HepG2 (cell line): ENCODE results near the gene HSD3B7. TPM values are rescaled to one million over a fixed set of nuclear protein-coding genes. Genes with fewer than 3 reads are reported as not detected.
A peak's percentile ranks its signal among the peaks of the same experiment; 100 is the strongest.

Experiments used
- PRDM15 ChIP-seq: sonication (generic); formaldehyde crosslinking; IDR thresholded peaks from 2 replicates; pipeline ENCODE4 v1.4.0; 2020; ENCODE audit warnings: missing genetic modification reagents
- REL ChIP-seq: sonication (generic); formaldehyde crosslinking; conservative IDR thresholded peaks from 2 replicates; pipeline ENCODE4 v1.8.0; 2022; ENCODE audit warnings: mild to moderate bottlenecking, missing genetic modification reagents, moderate library complexity
- SOX13 ChIP-seq, 3 experiments: fragments of 450-650 bp in 1 of 3; sonication (generic) in 1 of 3; formaldehyde crosslinking in 1 of 3; IDR thresholded peaks in 2 of 3; conservative IDR thresholded peaks in 1 of 3; 2 replicates each; pipeline versions ENCODE4 v1.5.0 to v1.6.1; 2016 to 2020; ENCODE audit warnings: antibody characterized with exemption in 1 of 3, mild to moderate bottlenecking in 1 of 3, missing compliant biosample characterization in 1 of 3, missing genetic modification reagents in 1 of 3, moderate library complexity in 1 of 3
- STAT6 ChIP-seq: sonication (generic); formaldehyde crosslinking; IDR thresholded peaks from 2 replicates; pipeline ENCODE4 v1.4.0; 2020; ENCODE audit warnings: missing genetic modification reagents, mild to moderate bottlenecking, borderline replicate concordance
- ZBTB42 ChIP-seq: sonication (generic); formaldehyde crosslinking; IDR thresholded peaks from 2 replicates; pipeline ENCODE4 v1.5.0; 2020; ENCODE audit warnings: mild to moderate bottlenecking, missing genetic modification reagents
- ZGPAT ChIP-seq: IDR thresholded peaks from 2 replicates; pipeline ENCODE4 v1.6.1; 2016; ENCODE audit warnings: mild to moderate bottlenecking
- ZNF441 ChIP-seq: sonication (generic); formaldehyde crosslinking; IDR thresholded peaks from 2 replicates; pipeline ENCODE4 v1.7.0; 2021; ENCODE audit warnings: missing genetic modification reagents, borderline replicate concordance
- ZNF547 ChIP-seq: sonication (generic); formaldehyde crosslinking; IDR thresholded peaks from 2 replicates; pipeline ENCODE4 v1.5.1; 2020; ENCODE audit warnings: mild to moderate bottlenecking, missing genetic modification reagents
- ZNF564 ChIP-seq: sonication (generic); formaldehyde crosslinking; IDR thresholded peaks from 2 replicates; pipeline ENCODE4 v1.8.1; 2023; ENCODE audit warnings: mild to moderate bottlenecking, missing genetic modification reagents
- ZNF580 ChIP-seq: IDR thresholded peaks from 2 replicates; pipeline ENCODE4 v1.6.1; 2016; ENCODE audit warnings: low read depth, borderline replicate concordance
- ZNF883 ChIP-seq: sonication (generic); formaldehyde crosslinking; IDR thresholded peaks from 2 replicates; pipeline ENCODE4 v1.5.1; 2020; ENCODE audit warnings: mild to moderate bottlenecking, missing genetic modification reagents; ENCODE audit errors: not compliant biosample characterization
- ZSCAN31 ChIP-seq: sonication (generic); formaldehyde crosslinking; IDR thresholded peaks from 2 replicates; pipeline ENCODE4 v1.5.0; 2020; ENCODE audit warnings: low read depth, mild to moderate bottlenecking, missing genetic modification reagents
- ZZZ3 ChIP-seq: sonication (generic); formaldehyde crosslinking; IDR thresholded peaks from 2 replicates; pipeline ENCODE4 v1.4.0; 2020; ENCODE audit warnings: missing genetic modification reagents, mild to moderate bottlenecking, borderline replicate concordance
- polyA plus RNA-seq, 8 experiments: library from polyadenylated mRNA; depleted of rRNA in 3 of 8; stranded (reverse) in 7 of 8; unstranded in 1 of 8; fragments of >200 nt; fragmentation: Illumina TruSeq in 4 of 8; extraction: Trizol in 4 of 8; gene quantifications; 2 replicates each; pipeline versions ENCODE4 v1.2.1 to v1.2.3, GENCODE V29; 2011 to 2016; ENCODE audit warnings: low read depth in 4 of 8, missing spikeins in 1 of 8, mixed read lengths in 1 of 8; ENCODE audit not compliant: insufficient read depth in 1 of 8
- total RNA-seq, 5 experiments: library from RNA; depleted of rRNA; stranded (reverse); fragments of >200 nt; fragmentation: Illumina TruSeq; extraction: Trizol; gene quantifications; 2 replicates each; pipeline ENCODE4 v1.2.3, GENCODE V29; 2016; ENCODE audit warnings: low read depth in 1 of 5
- TF ChIP-seq, protein P1 (sequence below): sonication (generic); formaldehyde crosslinking; IDR thresholded peaks from 2 replicates; pipeline ENCODE4 v1.5.0; 2020; ENCODE audit warnings: mild to moderate bottlenecking, low read depth, missing genetic modification reagents, borderline replicate concordance
- TF ChIP-seq, protein P2 (sequence below): IDR thresholded peaks from 2 replicates; pipeline ENCODE4 v1.6.1; 2016; ENCODE audit warnings: missing genetic modification reagents, missing compliant biosample characterization

HSD3B7 gene
- total and polyA plus RNA-seq, 2 of the 13 experiments (the other 11 are each of a cell fraction or from before 2014, with no cell fraction given): 32.9 to 69.7 TPM

- TF ChIP-seq ZGPAT (CRISPR knock-in tag) (peak; percentile 81; the same call in 1 of the 2 replicates), SOX13 (IDR thresholded peaks at IDR 0.05) (no peak), SOX13 (CRISPR knock-in tag; conservative IDR thresholded peaks at IDR 0.05 in 1 of 2, IDR thresholded peaks at IDR 0.05 in 1 of 2) (peak; percentile 29 to 36; a peak in 1 of 4 replicates), ZBTB42 (CRISPR knock-in tag) (peak; percentile 82), ZZZ3 (CRISPR knock-in tag) (0 out of 2 replicates have a peak, but pooled peaks have one; percentile 19), ZNF547 (CRISPR knock-in tag) (no peak), ZNF441 (CRISPR knock-in tag) (peak; percentile 14; the same call in 1 of the 2 replicates), ZNF883 (CRISPR knock-in tag) (no peak), REL (CRISPR knock-in tag) (0 out of 2 replicates have a peak, but pooled peaks have one; percentile 54), ZNF580 (CRISPR knock-in tag) (no peak; the same call in 1 of the 2 replicates), ZSCAN31 (CRISPR knock-in tag) (no peak; the same call in 1 of the 2 replicates), PRDM15 (CRISPR knock-in tag) (0 out of 2 replicates have a peak, but pooled peaks have one; percentile 39), ZNF564 (CRISPR knock-in tag) (0 out of 2 replicates have a peak, but pooled peaks have one; percentile 21), STAT6 (CRISPR knock-in tag) (0 out of 2 replicates have a peak, but pooled peaks have one; percentile 39)
- TF ChIP-seq, protein P1, sequence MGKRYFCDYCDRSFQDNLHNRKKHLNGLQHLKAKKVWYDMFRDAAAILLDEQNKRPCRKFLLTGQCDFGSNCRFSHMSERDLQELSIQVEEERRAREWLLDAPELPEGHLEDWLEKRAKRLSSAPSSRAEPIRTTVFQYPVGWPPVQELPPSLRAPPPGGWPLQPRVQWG (CRISPR knock-in tag): no peak
- TF ChIP-seq, protein P2, sequence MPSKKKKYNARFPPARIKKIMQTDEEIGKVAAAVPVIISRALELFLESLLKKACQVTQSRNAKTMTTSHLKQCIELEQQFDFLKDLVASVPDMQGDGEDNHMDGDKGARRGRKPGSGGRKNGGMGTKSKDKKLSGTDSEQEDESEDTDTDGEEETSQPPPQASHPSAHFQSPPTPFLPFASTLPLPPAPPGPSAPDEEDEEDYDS: peak; percentile 44
Observed at GRCh38 chr16:30956601-30957455, 28.2 kb upstream of the HSD3B7 start (continued).
